Measurements from ENCODE around the gene RAB11FIP3.

DNA sequence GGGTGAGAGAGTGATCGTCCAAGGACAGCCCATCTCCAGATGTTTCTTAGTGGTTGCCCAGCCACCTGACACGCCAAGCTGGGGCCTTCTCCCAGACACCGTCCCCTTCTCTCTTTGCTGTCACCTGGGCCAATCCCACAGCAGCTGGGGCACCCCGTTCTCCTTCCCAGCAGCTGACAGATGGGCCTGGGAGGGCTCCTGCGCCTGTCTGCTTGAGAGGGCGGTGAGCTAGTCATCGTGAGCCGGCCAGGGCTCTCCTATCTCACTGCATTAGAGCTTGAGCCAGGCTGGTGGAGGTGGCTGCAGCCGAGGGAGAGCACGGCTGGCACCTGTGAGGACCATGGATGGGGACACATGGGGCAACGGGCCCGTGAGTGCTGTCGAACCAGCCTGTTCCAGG, 41.2 kb downstream of the RAB11FIP3 start:
- TF ChIP-seq, protein P1, sequence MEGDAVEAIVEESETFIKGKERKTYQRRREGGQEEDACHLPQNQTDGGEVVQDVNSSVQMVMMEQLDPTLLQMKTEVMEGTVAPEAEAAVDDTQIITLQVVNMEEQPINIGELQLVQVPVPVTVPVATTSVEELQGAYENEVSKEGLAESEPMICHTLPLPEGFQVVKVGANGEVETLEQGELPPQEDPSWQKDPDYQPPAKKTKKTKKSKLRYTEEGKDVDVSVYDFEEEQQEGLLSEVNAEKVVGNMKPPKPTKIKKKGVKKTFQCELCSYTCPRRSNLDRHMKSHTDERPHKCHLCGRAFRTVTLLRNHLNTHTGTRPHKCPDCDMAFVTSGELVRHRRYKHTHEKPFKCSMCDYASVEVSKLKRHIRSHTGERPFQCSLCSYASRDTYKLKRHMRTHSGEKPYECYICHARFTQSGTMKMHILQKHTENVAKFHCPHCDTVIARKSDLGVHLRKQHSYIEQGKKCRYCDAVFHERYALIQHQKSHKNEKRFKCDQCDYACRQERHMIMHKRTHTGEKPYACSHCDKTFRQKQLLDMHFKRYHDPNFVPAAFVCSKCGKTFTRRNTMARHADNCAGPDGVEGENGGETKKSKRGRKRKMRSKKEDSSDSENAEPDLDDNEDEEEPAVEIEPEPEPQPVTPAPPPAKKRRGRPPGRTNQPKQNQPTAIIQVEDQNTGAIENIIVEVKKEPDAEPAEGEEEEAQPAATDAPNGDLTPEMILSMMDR (IDR thresholded peaks at IDR 0.05 in 2 of 3, conservative IDR thresholded peaks at IDR 0.05 in 1 of 3; ENCODE audit: borderline replicate concordance in 1 of 3, insufficient read depth in 1 of 3, low read depth in 2 of 3, low read length in 2 of 3) = no peak
- TF ChIP-seq POLR2A (IDR thresholded peaks at IDR 0.05; ENCODE audit: borderline replicate concordance, extremely low read depth, insufficient read depth, insufficient read length) (no peak), EZH2 (IDR thresholded peaks at IDR 0.05) (no peak), POLR2AphosphoS5 (IDR thresholded peaks at IDR 0.05; ENCODE audit: low read depth, low read length) (no peak), EZH2phosphoT487 (IDR thresholded peaks at IDR 0.05; ENCODE audit: borderline replicate concordance) (no peak)
